Lung (tissue), 12 donors: ENCODE measurements around the gene AGO4. TPM values are rescaled to one million over a fixed set of nuclear protein-coding genes. Genes with fewer than 3 reads are reported as not detected.
A peak's percentile ranks its signal among the peaks of the same experiment; 100 is the strongest.

Experiments used
- ATAC-seq: fragments of 200-7000 bp; cut with Tn5 transposase; one replicate; pipeline ENCODE4 v1.9.1; 2020; ENCODE audit warnings: moderate number of reproducible peaks; ENCODE audit not compliant: insufficient read depth, low FRiP score
- DNase-seq, 3 donors: peaks; one replicate each; pipeline ENCODE4 v3.0.0-alpha.2; 2013 to 2017
- H3K27ac ChIP-seq, 2 donors: one replicate each; pipeline ENCODE4 v1.5.1; 2013; ENCODE audit warnings: mild to moderate bottlenecking in 2 of 2, moderate library complexity in 2 of 2, control low read depth in 1 of 2, inconsistent platforms in 1 of 2, low read depth in 1 of 2, low read length in 1 of 2
- H3K27me3 ChIP-seq, 3 donors: one replicate each; pipeline ENCODE4 v1.5.1; 2013; ENCODE audit warnings: low read length in 2 of 3; ENCODE audit not compliant: control insufficient read depth in 3 of 3, insufficient read depth in 3 of 3
- H3K36me3 ChIP-seq, 4 donors: one replicate each; pipeline ENCODE4 v1.5.1; 2013; ENCODE audit warnings: low read length in 4 of 4, mild to moderate bottlenecking in 1 of 4, moderate library complexity in 1 of 4; ENCODE audit not compliant: control insufficient read depth in 4 of 4, insufficient read depth in 4 of 4
- H3K4me1 ChIP-seq, 5 donors: one replicate each; pipeline ENCODE4 v1.5.1; 2013; ENCODE audit warnings: low read length in 5 of 5, mild to moderate bottlenecking in 2 of 5, moderate library complexity in 1 of 5; ENCODE audit not compliant: control insufficient read depth in 5 of 5, insufficient read depth in 5 of 5
- H3K4me3 ChIP-seq: one replicate; pipeline ENCODE4 v1.5.1; 2013; ENCODE audit warnings: mild to moderate bottlenecking, control low read depth, moderate library complexity
- H3K9ac ChIP-seq, 2 donors: one replicate each; pipeline ENCODE4 v1.5.1; 2013; ENCODE audit warnings: low read length in 2 of 2, control low read depth in 1 of 2; ENCODE audit not compliant: insufficient read depth in 1 of 2
- H3K9me3 ChIP-seq, 4 donors: one replicate each; pipeline ENCODE4 v1.5.1; 2013; ENCODE audit warnings: low read length in 3 of 4, mild to moderate bottlenecking in 1 of 4, moderate library complexity in 1 of 4; ENCODE audit not compliant: control insufficient read depth in 4 of 4, insufficient read depth in 3 of 4
- WGBS, 2 donors: extraction: QIAGEN DNeasy Blood & Tissue Kit; methylation state at CpG; one replicate each; pipeline ENCODE4 v1.1.7; 2013; 5-methylcytosine and 5-hydroxymethylcytosine counted together
- polyA plus RNA-seq, 2 donors: library from polyadenylated mRNA; stranded (reverse); fragments of 200-250 nt; gene quantifications; one replicate each; pipeline ENCODE4 v1.2.1, GENCODE V29; 2013
- total RNA-seq, 2 donors: library from RNA; depleted of rRNA in 1 of 2; stranded (reverse); fragments of >200 nt in 1 of 2; gene quantifications; one replicate each; pipeline ENCODE4 v1.2.1, GENCODE V29; 2014 to 2021
- TF ChIP-seq, protein P1 (sequence below): IDR thresholded peaks from 2 replicates; pipeline ENCODE4 v1.5.1; 2012; ENCODE audit warnings: mild to moderate bottlenecking; ENCODE audit errors: control extremely low read depth, extremely low read depth
- donor health status: control.
- donor health status: control.
- donor health status: Bipolar disorder and iron deficiency.
- donor health status: healthy.
- donor health status: DM: yes; HTN: yes; CAD: no.

AGO4 gene
- total and polyA plus RNA-seq, 4 donors: 8.5 to 37.3 (median 19.2) TPM

DNA sequence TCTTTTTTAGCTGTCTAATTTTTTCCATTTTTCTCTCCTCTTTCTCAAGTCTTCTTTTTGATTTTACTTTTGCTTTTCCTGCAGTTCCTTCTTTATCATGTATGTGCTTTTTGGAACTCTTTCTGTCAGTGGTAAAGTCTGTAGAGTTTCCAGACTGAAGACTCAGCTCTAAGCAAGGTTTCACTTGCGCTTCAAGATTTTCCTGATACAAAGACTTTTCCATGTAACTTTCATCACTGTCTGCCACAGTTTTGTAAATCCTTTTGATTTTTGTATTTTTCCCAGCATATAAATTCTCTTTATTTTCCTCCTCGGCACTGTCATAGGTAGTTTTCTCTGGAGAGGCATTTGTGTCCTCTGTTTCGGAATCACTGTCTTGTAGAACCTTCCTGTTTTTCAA, 43.5 kb upstream of the AGO4 start:
- H3K27me3 ChIP-seq: no peaks in the 10 kb centered on the region
- DNase-seq (no peak), ATAC-seq (no peak)
- H3K4me3 ChIP-seq: no peak overlapping the region
- no peaks in the 10 kb centered on the region for H3K9me3 ChIP-seq
- peaks cover 0 to 3% (median 0%) of the 10 kb centered on the region in 4 donors for H3K36me3 ChIP-seq
- H3K9ac ChIP-seq: no peak overlapping the region
- TF ChIP-seq, protein P1, sequence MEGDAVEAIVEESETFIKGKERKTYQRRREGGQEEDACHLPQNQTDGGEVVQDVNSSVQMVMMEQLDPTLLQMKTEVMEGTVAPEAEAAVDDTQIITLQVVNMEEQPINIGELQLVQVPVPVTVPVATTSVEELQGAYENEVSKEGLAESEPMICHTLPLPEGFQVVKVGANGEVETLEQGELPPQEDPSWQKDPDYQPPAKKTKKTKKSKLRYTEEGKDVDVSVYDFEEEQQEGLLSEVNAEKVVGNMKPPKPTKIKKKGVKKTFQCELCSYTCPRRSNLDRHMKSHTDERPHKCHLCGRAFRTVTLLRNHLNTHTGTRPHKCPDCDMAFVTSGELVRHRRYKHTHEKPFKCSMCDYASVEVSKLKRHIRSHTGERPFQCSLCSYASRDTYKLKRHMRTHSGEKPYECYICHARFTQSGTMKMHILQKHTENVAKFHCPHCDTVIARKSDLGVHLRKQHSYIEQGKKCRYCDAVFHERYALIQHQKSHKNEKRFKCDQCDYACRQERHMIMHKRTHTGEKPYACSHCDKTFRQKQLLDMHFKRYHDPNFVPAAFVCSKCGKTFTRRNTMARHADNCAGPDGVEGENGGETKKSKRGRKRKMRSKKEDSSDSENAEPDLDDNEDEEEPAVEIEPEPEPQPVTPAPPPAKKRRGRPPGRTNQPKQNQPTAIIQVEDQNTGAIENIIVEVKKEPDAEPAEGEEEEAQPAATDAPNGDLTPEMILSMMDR: no peak
- H3K4me1 ChIP-seq: peaks cover 0 to 6% (median 0%) of the 10 kb centered on the region in 5 donors
- no peak overlapping the region for H3K27ac ChIP-seq
- WGBS, 2 donors: 93 to 97% methylated on average over 3 of the region's 3 CpGs

DNA sequence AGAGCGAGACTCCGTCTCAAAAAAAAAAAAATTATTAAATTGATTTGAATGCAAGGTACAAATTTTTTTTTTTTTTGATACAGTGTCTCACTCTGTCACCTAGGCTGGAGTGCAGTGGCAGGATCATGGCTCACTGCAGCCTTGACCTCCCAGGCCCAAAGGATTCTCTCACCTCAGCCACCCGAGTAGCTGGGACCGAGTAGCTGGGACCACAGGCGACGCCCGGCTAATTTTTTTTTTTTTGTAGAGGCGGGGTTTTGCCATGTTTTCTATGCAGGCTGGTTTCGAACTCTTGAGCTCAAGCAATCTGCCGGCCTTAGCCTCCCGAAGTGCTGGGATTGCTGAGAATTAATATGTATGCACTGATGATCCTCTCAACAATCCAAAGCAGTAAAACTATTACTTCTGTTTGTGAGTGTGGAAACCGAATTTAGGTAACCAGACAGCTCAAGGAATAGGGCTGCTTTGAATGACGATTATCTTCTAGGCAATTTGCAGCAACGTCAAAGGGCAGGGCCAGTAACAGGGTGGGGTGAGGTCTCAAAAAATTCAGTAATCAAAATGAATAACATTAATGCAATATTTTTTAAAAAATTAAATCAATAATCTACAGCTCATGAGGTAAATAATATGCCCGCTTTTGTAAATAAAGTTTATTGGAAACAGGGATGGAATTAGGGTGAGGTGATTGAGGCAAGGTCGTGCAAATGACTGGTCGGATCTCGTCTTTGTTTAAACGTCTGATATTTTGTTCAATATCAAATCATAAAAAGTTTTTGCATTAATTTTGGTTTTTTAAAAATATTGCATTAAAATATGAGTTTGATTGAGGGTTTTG, 39.2 kb upstream of the AGO4 start:
- 50 to 56% methylated on average over 19 of the region's 19 CpGs for WGBS, 2 donors
- Histone ChIP-seq H3K27ac (peak overlapping the region in 1 of 2 donors; percentile 92), H3K9me3 (no peaks in the 10 kb centered on the region), H3K4me1 (peaks cover 0 to 6% (median 0%) of the 10 kb centered on the region in 5 donors), H3K9ac (peak overlapping the region in 1 of 2 donors; percentile 77), H3K27me3 (no peaks in the 10 kb centered on the region), H3K36me3 (no peaks in the 10 kb centered on the region), H3K4me3 (peak overlapping the region; percentile 74)
- no peak for ATAC-seq
- TF ChIP-seq, protein P1: no peak
- DNase-seq: peak in 2 of 3 donors; percentile 17

DNA sequence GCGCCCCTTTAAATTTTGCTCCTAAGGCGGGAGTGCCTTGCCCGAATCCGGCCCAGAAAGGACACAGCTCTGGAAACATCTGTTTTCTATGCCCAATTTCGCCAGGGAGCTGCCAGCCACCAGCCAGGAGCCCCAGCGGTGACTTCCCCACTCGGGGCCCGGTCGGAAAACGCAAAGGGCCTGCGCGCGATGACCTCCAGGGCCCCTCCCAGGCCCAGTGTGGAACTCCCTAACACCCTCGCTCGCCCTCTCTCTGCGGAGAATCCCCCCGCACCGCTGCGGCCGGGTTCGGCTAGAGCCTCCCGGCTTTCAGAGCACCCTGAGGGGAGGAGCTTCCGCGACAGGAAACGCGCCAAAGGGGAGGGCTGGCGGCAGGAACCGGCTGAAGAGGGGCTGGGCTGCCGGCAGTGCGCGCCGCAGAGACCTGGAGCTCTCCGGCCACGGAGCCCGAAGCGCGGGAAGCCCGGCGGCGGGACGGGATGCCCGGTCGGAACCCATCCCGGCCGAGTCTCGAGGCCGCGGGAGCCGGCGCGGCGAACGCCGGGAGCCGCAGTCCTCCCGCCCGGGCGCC, 38.5 kb upstream of the AGO4 start:
- TF ChIP-seq, protein P1: no peak
- H3K9ac ChIP-seq: peak overlapping the region in 1 of 2 donors; percentile 77
- DNase-seq: peak; percentile 93 to 97 (median 96)
- no peaks in the 10 kb centered on the region for H3K36me3 ChIP-seq
- ATAC-seq: peak; percentile 97
- H3K9me3 ChIP-seq: no peaks in the 10 kb centered on the region
- peak overlapping the region; percentile 63 to 92 for H3K27ac ChIP-seq
- no peaks in the 10 kb centered on the region for H3K27me3 ChIP-seq
- H3K4me1 ChIP-seq: peaks cover 0 to 6% (median 0%) of the 10 kb centered on the region in 5 donors
- H3K4me3 ChIP-seq: peak overlapping the region; percentile 74
- 0% methylated on average over 43 to 58 of the region's 58 CpGs for WGBS, 2 donors
